ENCODE measurements around the gene GBGT1.

GBGT1 gene

GRCh38 chr9:133121915-133122550 is 41.7 kb downstream of the GBGT1 start:
- H3K4me3 ChIP-seq (ENCODE audit: control insufficient read depth, low read depth, low read length), result no peak overlapping the region
- TF ChIP-seq, protein P1, sequence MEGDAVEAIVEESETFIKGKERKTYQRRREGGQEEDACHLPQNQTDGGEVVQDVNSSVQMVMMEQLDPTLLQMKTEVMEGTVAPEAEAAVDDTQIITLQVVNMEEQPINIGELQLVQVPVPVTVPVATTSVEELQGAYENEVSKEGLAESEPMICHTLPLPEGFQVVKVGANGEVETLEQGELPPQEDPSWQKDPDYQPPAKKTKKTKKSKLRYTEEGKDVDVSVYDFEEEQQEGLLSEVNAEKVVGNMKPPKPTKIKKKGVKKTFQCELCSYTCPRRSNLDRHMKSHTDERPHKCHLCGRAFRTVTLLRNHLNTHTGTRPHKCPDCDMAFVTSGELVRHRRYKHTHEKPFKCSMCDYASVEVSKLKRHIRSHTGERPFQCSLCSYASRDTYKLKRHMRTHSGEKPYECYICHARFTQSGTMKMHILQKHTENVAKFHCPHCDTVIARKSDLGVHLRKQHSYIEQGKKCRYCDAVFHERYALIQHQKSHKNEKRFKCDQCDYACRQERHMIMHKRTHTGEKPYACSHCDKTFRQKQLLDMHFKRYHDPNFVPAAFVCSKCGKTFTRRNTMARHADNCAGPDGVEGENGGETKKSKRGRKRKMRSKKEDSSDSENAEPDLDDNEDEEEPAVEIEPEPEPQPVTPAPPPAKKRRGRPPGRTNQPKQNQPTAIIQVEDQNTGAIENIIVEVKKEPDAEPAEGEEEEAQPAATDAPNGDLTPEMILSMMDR (IDR thresholded peaks at IDR 0.05; ENCODE audit: control insufficient read depth, insufficient read depth, low read depth, low read length, missing control alignments), result no peak
- DNase-seq (ENCODE audit: low read depth), result no peak

DNA sequence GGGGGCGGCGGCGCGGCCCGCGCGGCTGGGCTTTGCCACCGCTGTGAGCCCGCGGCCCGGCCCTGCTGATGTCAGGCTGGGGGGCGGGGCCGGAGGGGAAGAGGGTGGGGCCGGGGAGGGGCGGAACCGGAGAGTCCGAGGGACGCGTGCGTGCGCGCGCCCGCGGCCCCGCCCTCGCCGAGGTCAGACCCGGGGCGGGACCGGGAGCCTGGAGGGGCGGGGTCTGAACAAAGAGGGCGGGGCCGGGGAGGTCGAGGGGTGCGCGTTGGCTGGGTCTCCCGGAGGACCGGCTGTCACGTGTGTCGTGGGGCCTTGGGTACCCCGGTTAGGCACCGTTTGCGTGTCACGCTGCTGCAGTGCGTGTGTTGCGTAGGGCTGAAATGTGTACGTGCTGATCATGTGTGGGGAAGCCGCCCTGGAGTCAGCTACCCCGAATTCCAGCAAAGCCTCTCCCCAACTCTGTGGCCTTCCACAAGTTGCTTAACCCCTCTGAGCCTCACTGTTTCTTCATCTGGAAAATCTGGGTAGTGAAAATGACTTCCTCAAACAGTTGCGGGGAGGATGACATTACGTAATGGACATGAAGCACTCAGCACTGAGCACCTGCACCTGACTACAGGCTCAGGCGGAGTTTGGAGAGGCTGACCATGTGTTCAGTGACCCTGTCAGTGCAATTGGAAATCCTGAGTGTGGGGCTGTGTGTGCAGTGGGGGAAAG is 42.4 kb downstream of the GBGT1 start, which contains the start of gene RALGDS:
Gene RALGDS (minus strand): TSS at position 43 of the 717 bp plus-strand sequence. CDS start 86 bp downstream, outside the sequence.
- H3K4me3 ChIP-seq (ENCODE audit: control insufficient read depth, low read depth, low read length), result peak within 1 kb of the TSS; percentile 71
- no peak for DNase-seq (ENCODE audit: low read depth)
- TF ChIP-seq, protein P1 (IDR thresholded peaks at IDR 0.05; ENCODE audit: control insufficient read depth, insufficient read depth, low read depth, low read length, missing control alignments), result no peak

DNA sequence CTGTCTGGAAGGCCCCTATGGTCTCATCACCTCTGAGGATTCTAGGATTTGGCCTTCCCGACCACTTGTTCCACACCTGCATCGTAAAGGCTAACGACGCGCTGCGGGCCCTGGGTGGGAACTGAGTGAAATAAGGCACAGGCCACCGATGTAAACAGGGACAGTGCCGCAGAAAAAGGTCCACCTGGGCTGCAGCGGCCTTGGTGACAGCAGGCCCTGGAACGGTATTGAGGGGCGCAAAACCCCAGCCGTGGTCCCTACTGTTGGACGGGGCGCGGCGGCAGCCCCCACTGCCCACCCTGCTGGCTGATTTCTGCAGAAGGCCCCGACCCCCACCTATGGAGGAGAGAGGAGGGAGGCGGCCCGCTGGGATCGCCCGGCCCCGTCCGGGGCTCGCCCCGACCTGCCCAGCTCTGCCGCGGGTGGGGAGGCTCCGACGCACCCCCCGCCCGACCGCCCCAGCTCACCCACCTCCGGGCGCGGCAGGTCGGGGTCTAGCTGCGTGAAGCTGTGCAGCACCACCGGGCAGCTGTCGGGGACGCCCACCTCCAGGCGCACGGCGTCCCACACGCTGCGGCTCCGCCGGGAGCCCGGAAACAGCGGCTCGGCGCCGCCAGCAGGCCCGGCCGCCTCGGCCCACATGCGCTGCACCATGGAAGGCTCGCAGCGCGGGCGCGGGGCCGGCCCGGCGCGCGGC is 43.1 kb downstream of the GBGT1 start:
- peak overlapping the region; percentile 71 for H3K4me3 ChIP-seq (ENCODE audit: control insufficient read depth, low read depth, low read length)
- no peak for DNase-seq (ENCODE audit: low read depth)
- TF ChIP-seq, protein P1 (IDR thresholded peaks at IDR 0.05; ENCODE audit: control insufficient read depth, insufficient read depth, low read depth, low read length, missing control alignments), result no peak

- TF ChIP-seq, protein P1 (IDR thresholded peaks at IDR 0.05; ENCODE audit: control insufficient read depth, insufficient read depth, low read depth, low read length, missing control alignments), result no peak
- DNase-seq (ENCODE audit: low read depth), result no peak
- peak overlapping the region; percentile 71 for H3K4me3 ChIP-seq (ENCODE audit: control insufficient read depth, low read depth, low read length)
Measured at GRCh38 chr9:133119846-133120500, 43.7 kb downstream of the GBGT1 start.

- TF ChIP-seq, protein P1 (IDR thresholded peaks at IDR 0.05; ENCODE audit: control insufficient read depth, insufficient read depth, low read depth, low read length, missing control alignments), result no peak
- peak overlapping the region; percentile 71; the same call in 1 of the 2 replicates for H3K4me3 ChIP-seq (ENCODE audit: control insufficient read depth, low read depth, low read length)
Measured at GRCh38 chr9:133119103-133119845, 44.4 kb downstream of the GBGT1 start.

More at GRCh38 chr9:133119103-133119845, 44.4 kb downstream of the GBGT1 start:
- DNase-seq (ENCODE audit: low read depth), result no peak

Data from AG09309 (cell line).